Measurements from ENCODE around the gene SFXN4. TPM values are rescaled to one million over a fixed set of nuclear protein-coding genes. Genes with fewer than 3 reads are reported as not detected.

SFXN4 gene
- total and polyA plus RNA-seq, 4 donors: 10.6 to 40.4 (median 22.0) TPM

DNA sequence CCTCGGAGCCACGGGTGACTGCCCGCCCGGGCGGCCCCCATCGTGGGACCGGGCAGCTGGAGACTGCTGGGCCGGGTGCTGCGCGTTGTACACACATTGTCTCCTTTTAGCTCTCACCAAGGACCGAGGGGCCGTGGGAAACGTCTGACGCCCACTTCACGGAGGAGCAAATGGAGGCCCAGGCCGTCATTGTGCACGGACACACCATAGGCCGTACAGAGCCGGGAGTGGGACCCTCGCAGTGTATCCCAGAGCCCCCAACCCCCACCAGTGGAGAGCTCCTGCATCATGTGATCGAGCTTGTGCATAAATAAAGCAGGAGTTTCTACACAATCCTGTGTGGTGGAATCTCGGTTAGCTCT, 60.9 kb downstream of the SFXN4 start:
- H3K4me1 ChIP-seq (ENCODE audit: control insufficient read depth in 5 of 5, insufficient read depth in 5 of 5, low read length in 5 of 5): peaks cover 0 to 11% (median 2%) of the 10 kb centered on the region in 5 donors
- H3K27me3 ChIP-seq (ENCODE audit: control insufficient read depth in 3 of 3, insufficient read depth in 3 of 3, low read length in 2 of 3): no peaks in the 10 kb centered on the region
- no peaks in the 10 kb centered on the region for H3K9me3 ChIP-seq (ENCODE audit: control insufficient read depth in 4 of 4, insufficient read depth in 3 of 4, low read length in 3 of 4)
- peak; percentile 40 to 45 (median 42) for DNase-seq
- H3K4me3 ChIP-seq: peak overlapping the region; percentile 90
- no peak for ATAC-seq (ENCODE audit: insufficient read depth, low FRiP score)
- 1 to 2% methylated on average over 21 to 22 of the region's 22 CpGs for WGBS, 2 donors
- peak overlapping the region in 1 of 2 donors; percentile 7 for H3K27ac ChIP-seq (ENCODE audit: low read depth in 1 of 2, low read length in 1 of 2)
- peak overlapping the region in 1 of 2 donors; percentile 42 for H3K9ac ChIP-seq (ENCODE audit: insufficient read depth in 1 of 2, low read length in 2 of 2)
- peaks cover 0 to 9% (median 3%) of the 10 kb centered on the region in 4 donors for H3K36me3 ChIP-seq (ENCODE audit: control insufficient read depth in 4 of 4, insufficient read depth in 4 of 4, low read length in 4 of 4)
- TF ChIP-seq, protein P1, sequence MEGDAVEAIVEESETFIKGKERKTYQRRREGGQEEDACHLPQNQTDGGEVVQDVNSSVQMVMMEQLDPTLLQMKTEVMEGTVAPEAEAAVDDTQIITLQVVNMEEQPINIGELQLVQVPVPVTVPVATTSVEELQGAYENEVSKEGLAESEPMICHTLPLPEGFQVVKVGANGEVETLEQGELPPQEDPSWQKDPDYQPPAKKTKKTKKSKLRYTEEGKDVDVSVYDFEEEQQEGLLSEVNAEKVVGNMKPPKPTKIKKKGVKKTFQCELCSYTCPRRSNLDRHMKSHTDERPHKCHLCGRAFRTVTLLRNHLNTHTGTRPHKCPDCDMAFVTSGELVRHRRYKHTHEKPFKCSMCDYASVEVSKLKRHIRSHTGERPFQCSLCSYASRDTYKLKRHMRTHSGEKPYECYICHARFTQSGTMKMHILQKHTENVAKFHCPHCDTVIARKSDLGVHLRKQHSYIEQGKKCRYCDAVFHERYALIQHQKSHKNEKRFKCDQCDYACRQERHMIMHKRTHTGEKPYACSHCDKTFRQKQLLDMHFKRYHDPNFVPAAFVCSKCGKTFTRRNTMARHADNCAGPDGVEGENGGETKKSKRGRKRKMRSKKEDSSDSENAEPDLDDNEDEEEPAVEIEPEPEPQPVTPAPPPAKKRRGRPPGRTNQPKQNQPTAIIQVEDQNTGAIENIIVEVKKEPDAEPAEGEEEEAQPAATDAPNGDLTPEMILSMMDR (IDR thresholded peaks at IDR 0.05; ENCODE audit: control extremely low read depth, extremely low read depth): no peak

DNA sequence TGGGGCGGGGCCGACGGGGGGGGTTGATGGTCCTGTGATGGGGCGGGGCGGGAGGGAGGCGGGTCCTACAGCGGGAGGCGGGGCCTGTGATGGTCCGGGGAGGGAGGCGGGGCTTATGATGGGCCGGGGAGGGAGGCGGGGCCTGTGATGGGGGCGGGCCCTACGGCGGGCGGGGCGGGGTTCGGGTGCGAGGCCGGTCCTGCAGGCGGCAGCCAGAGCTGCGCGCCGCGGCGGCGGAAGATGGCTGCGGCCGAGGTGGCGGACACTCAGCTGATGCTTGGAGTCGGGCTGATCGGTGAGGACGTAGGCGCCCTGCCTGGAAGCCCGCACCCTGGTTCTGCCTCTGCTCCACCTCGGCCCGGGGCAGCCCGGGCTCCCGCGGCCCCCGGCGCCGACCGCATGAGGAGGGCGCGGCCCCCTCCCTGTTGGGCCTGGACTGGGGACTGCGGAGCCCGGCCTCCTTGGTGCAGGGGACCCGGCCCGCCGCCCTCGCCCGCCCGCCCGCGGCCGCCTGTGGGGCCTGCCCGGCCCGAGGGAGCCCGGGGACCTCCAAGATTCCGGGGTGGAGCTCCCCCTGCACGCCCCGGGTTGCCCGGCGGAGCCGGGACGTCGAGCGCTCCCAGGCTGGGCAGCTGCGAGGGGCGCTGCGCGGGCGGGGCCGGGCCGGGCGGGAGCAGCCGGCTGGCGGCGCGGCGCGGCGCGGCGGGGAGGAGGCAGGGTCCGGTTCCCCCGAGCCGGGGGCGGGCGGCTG, 61.4 kb downstream of the SFXN4 start, which contains the start of gene DENND10:
Gene DENND10, plus strand, starts transcription at position 211 of the 751 bp plus-strand sequence. Its CDS starts 30 bp downstream, at position 241.
- H3K27ac ChIP-seq (ENCODE audit: low read depth in 1 of 2, low read length in 1 of 2): peak within 1 kb of the TSS; percentile 68 to 82
- peak within 1 kb of the TSS; percentile 90 for H3K4me3 ChIP-seq
- H3K27me3 ChIP-seq (ENCODE audit: control insufficient read depth in 3 of 3, insufficient read depth in 3 of 3, low read length in 2 of 3): no peaks in the 10 kb centered on the region
- peak within 1 kb of the TSS in 1 of 2 donors; percentile 42 for H3K9ac ChIP-seq (ENCODE audit: insufficient read depth in 1 of 2, low read length in 2 of 2)
- H3K36me3 ChIP-seq (ENCODE audit: control insufficient read depth in 4 of 4, insufficient read depth in 4 of 4, low read length in 4 of 4): peaks cover 0 to 7% (median 3%) of the 10 kb centered on the region in 4 donors
- 1% methylated on average over 39 to 91 of the region's 91 CpGs for WGBS, 2 donors
- ATAC-seq (ENCODE audit: insufficient read depth, low FRiP score) (peak; percentile 91), DNase-seq (peak; percentile 79 to 91 (median 88))
- H3K4me1 ChIP-seq (ENCODE audit: control insufficient read depth in 5 of 5, insufficient read depth in 5 of 5, low read length in 5 of 5): peaks cover 0 to 11% (median 2%) of the 10 kb centered on the region in 5 donors
- H3K9me3 ChIP-seq (ENCODE audit: control insufficient read depth in 4 of 4, insufficient read depth in 3 of 4, low read length in 3 of 4): no peaks in the 10 kb centered on the region
- TF ChIP-seq, protein P1 (IDR thresholded peaks at IDR 0.05; ENCODE audit: control extremely low read depth, extremely low read depth): no peak

DNA sequence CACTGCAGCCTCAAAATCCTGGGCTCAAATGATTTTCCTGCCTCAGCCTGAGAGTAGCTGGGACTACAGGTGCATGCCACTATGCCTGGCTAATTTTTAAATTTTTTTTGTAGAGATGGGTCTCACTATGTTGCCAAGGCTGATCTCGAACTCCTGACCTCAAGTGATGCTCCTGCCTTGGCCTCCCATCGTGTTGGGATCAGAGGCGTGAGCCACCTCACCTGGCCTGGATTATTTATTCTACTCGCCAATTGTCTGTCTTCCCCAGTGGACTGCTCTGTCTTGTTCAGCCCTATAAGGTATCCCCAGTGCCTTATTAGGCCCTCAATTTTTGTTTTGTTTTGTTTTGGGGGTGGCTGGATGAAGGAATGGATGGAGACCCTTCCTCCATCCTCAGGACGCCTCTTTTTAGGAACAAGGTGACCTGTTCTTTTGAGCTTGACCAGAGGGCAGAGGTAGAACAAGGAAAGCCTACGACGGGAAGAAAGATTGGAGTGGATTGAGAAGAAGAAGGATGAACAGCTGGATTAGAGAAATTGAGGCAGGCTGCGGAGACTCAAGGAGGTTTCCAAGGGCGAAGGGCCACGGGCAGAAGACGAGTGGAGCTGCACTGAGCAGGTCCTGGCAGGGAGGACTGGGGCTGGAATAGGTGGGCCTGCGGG, 62.1 kb downstream of the SFXN4 start:
- Histone ChIP-seq H3K36me3 (ENCODE audit: control insufficient read depth in 4 of 4, insufficient read depth in 4 of 4, low read length in 4 of 4) (peaks cover 0 to 4% (median 1%) of the 10 kb centered on the region in 4 donors), H3K4me3 (no peak overlapping the region), H3K27me3 (ENCODE audit: control insufficient read depth in 3 of 3, insufficient read depth in 3 of 3, low read length in 2 of 3) (no peaks in the 10 kb centered on the region), H3K4me1 (ENCODE audit: control insufficient read depth in 5 of 5, insufficient read depth in 5 of 5, low read length in 5 of 5) (peaks cover 0 to 11% (median 2%) of the 10 kb centered on the region in 5 donors), H3K27ac (ENCODE audit: low read depth in 1 of 2, low read length in 1 of 2) (no peak overlapping the region), H3K9me3 (ENCODE audit: control insufficient read depth in 4 of 4, insufficient read depth in 3 of 4, low read length in 3 of 4) (no peaks in the 10 kb centered on the region), H3K9ac (ENCODE audit: insufficient read depth in 1 of 2, low read length in 2 of 2) (no peak overlapping the region)
- DNase-seq (peak in 1 of 3 donors; percentile 14), ATAC-seq (ENCODE audit: insufficient read depth, low FRiP score) (no peak)
- WGBS, 2 donors: 60 to 70% methylated on average over 12 of the region's 12 CpGs
- TF ChIP-seq, protein P1 (IDR thresholded peaks at IDR 0.05; ENCODE audit: control extremely low read depth, extremely low read depth): no peak

Data from lung (tissue), 12 donors.